DND-41 (cell line): ENCODE measurements around the gene AMIGO2.

Source experiments
- ATAC-seq: fragments of 200-7000 bp; cut with Tn5 transposase; 3 replicates; pipeline ENCODE4 v1.9.1; 2021; ENCODE audit warnings: low read depth; ENCODE audit not compliant: insufficient read depth
- DNase-seq: peaks from one replicate; pipeline ENCODE4 v3.0.0-alpha.2; 2020
- H2AFZ ChIP-seq: 2 replicates; pipeline ENCODE4 v1.6.0; 2012; ENCODE audit warnings: low read depth, low read length
- H3K27ac ChIP-seq: 2 replicates; pipeline ENCODE4 v1.5.1; 2012; ENCODE audit warnings: low read length, inconsistent platforms
- H3K27me3 ChIP-seq: fragments of 200-600 bp; sonication (generic); 2 replicates; pipeline ENCODE4 v1.6.0; 2012; ENCODE audit warnings: low read length, mild to moderate bottlenecking, inconsistent platforms; ENCODE audit not compliant: insufficient read depth, poor library complexity
- H3K36me3 ChIP-seq: 2 replicates; pipeline ENCODE4 v1.5.1; 2012; ENCODE audit warnings: low read length, inconsistent platforms; ENCODE audit not compliant: insufficient read depth
- H3K4me1 ChIP-seq: 2 replicates; pipeline ENCODE4 v1.5.1; 2012; ENCODE audit warnings: mild to moderate bottlenecking, low read length; ENCODE audit not compliant: insufficient read depth
- H3K4me2 ChIP-seq: 2 replicates; pipeline ENCODE4 v1.6.0; 2012; ENCODE audit warnings: mild to moderate bottlenecking, moderate library complexity, low read length, inconsistent platforms; ENCODE audit not compliant: insufficient read depth
- H3K4me3 ChIP-seq, 2 experiments: fragments of 200-600 bp in 1 of 2; shearing (Covaris generic) in 1 of 2; 2 replicates each; pipeline ENCODE4 v1.5.1; 2012 to 2016; ENCODE audit warnings: inconsistent platforms in 2 of 2, low read length in 2 of 2, mild to moderate bottlenecking in 2 of 2, low read depth in 1 of 2, moderate library complexity in 1 of 2
- H3K79me2 ChIP-seq: 2 replicates; pipeline ENCODE4 v1.6.0; 2012; ENCODE audit warnings: low read length, inconsistent platforms; ENCODE audit not compliant: insufficient read depth
- H3K9ac ChIP-seq: 2 replicates; pipeline ENCODE4 v1.6.0; 2012; ENCODE audit warnings: low read depth, mild to moderate bottlenecking, inconsistent platforms, low read length, moderate library complexity
- H3K9me3 ChIP-seq: 2 replicates; pipeline ENCODE4 v1.5.1; 2012; ENCODE audit warnings: low read length, moderate library complexity, mild to moderate bottlenecking, inconsistent platforms; ENCODE audit not compliant: insufficient read depth, severe bottlenecking
- H4K20me1 ChIP-seq: 2 replicates; pipeline ENCODE4 v1.6.0; 2012; ENCODE audit warnings: low read length; ENCODE audit not compliant: insufficient read depth
- EZH2 ChIP-seq: IDR thresholded peaks from 3 replicates; pipeline ENCODE4 v1.6.1; 2012; ENCODE audit warnings: borderline replicate concordance, low read depth, mild to moderate bottlenecking, moderate library complexity, low read length, inconsistent platforms; ENCODE audit not compliant: severe bottlenecking
- TF ChIP-seq, protein P1 (sequence below): IDR thresholded peaks from 2 replicates; pipeline ENCODE4 v1.5.1; 2012; ENCODE audit warnings: borderline replicate concordance, low read length, moderate library complexity, mild to moderate bottlenecking; ENCODE audit not compliant: poor library complexity, severe bottlenecking; ENCODE audit errors: extremely low read depth

AMIGO2 gene

GRCh38 chr12:47082283-47082682, 2.5 kb upstream of the AMIGO2 start:
- no peak overlapping the region for H2AFZ ChIP-seq
- TF ChIP-seq, protein P1, sequence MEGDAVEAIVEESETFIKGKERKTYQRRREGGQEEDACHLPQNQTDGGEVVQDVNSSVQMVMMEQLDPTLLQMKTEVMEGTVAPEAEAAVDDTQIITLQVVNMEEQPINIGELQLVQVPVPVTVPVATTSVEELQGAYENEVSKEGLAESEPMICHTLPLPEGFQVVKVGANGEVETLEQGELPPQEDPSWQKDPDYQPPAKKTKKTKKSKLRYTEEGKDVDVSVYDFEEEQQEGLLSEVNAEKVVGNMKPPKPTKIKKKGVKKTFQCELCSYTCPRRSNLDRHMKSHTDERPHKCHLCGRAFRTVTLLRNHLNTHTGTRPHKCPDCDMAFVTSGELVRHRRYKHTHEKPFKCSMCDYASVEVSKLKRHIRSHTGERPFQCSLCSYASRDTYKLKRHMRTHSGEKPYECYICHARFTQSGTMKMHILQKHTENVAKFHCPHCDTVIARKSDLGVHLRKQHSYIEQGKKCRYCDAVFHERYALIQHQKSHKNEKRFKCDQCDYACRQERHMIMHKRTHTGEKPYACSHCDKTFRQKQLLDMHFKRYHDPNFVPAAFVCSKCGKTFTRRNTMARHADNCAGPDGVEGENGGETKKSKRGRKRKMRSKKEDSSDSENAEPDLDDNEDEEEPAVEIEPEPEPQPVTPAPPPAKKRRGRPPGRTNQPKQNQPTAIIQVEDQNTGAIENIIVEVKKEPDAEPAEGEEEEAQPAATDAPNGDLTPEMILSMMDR, result no peak
- TF ChIP-seq EZH2, result no peak
- H3K4me1 ChIP-seq, result peaks cover 13% of the 10 kb centered on the region
- H3K9ac ChIP-seq, result no peak overlapping the region
- no peaks in the 10 kb centered on the region for H3K9me3 ChIP-seq
- no peak overlapping the region for H3K27ac ChIP-seq
- DNase-seq (no peak), ATAC-seq (no peak)
- peaks cover 26% of the 10 kb centered on the region for H3K27me3 ChIP-seq
- H3K4me3 ChIP-seq, result no peak overlapping the region
- no peaks in the 10 kb centered on the region for H3K79me2 ChIP-seq
- no peaks in the 10 kb centered on the region for H4K20me1 ChIP-seq
- H3K4me2 ChIP-seq, result no peak overlapping the region
- no peaks in the 10 kb centered on the region for H3K36me3 ChIP-seq

DNA sequence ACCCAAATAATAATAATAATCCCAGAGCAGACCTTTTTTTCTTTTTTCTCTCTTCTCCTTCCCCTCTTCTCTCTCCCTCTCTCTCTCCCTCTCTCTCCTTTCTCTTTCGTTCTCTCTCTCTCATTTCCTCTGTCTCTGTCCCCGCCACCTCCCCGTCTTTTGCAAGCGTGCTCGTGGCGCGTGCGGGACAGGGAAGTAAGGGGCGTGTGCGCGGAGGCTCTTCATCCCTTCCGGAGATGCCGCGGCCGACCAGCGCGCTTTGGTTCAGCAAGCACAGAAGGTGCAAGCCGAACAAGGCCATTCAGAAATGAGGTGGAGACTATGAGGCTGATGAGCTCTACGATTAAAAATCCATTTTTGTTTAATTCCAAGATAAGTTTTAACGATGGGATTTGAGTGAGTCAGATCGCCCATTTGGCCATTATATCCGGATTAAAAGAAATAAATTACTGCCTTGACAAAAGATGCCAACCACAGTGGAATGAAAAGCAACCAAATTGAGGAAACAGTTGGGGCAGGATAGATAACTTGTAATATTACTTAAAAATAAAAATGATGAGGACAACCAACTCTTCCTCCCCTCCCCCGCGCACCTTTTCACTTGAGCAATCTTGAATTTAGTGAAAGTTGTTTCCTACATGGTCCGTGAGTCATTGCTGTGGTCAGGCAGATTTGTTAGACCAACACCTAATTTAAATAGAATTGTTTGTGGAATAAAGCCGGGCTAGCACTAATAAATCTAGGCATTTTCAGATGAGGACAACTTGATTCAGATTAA, 1.2 kb upstream of the AMIGO2 start:
- DNase-seq (no peak), ATAC-seq (no peak)
- Histone ChIP-seq H3K4me2 (no peak overlapping the region), H3K27ac (no peak overlapping the region), H4K20me1 (no peaks in the 10 kb centered on the region), H3K27me3 (peaks cover 29% of the 10 kb centered on the region), H3K9me3 (no peaks in the 10 kb centered on the region), H2AFZ (no peak overlapping the region), H3K4me3 (no peak overlapping the region), H3K4me1 (peaks cover 13% of the 10 kb centered on the region), H3K36me3 (no peaks in the 10 kb centered on the region), H3K79me2 (no peaks in the 10 kb centered on the region), H3K9ac (no peak overlapping the region)
- TF ChIP-seq EZH2, result no peak
- TF ChIP-seq, protein P1, result no peak

- DNase-seq, result no peak
- H3K9ac ChIP-seq, result peak overlapping the region; percentile 47; the same call in 1 of the 2 replicates
These were observed 394 bp upstream of the AMIGO2 start for GRCh38 chr12:47079981-47080724.

More at GRCh38 chr12:47079981-47080724, 394 bp upstream of the AMIGO2 start:
- H3K79me2 ChIP-seq, result no peaks in the 10 kb centered on the region
- peaks cover 13% of the 10 kb centered on the region for H3K4me1 ChIP-seq
- no peak overlapping the region for H3K27ac ChIP-seq
- peak overlapping the region; percentile 70 for H3K4me2 ChIP-seq
- H3K36me3 ChIP-seq, result no peaks in the 10 kb centered on the region
- peak overlapping the region in 1 of 2 experiments; percentile 56; a peak in 2 of 4 replicates for H3K4me3 ChIP-seq
- no peak for ATAC-seq
- no peaks in the 10 kb centered on the region for H4K20me1 ChIP-seq
- H2AFZ ChIP-seq, result 0 out of 2 replicates have a peak overlapping the region, but pooled peaks have one; percentile 19
- no peaks in the 10 kb centered on the region for H3K9me3 ChIP-seq
- TF ChIP-seq, protein P1, result no peak
- no peak for TF ChIP-seq EZH2
- H3K27me3 ChIP-seq, result peaks cover 35% of the 10 kb centered on the region
